ENCODE data around the gene ESPNL. TPM values are rescaled to one million over a fixed set of nuclear protein-coding genes. Genes with fewer than 3 reads are reported as not detected.
A peak's percentile ranks its signal among the peaks of the same experiment; 100 is the strongest.

The ESPNL gene
- total RNA-seq, 1 donor: 1.3 TPM

GRCh38 chr2:238127165-238128060 lies 27.3 kb downstream of the ESPNL start:
- peak; percentile 64 for DNase-seq (ENCODE audit: low read depth)
- TF ChIP-seq CTCF (IDR thresholded peaks at IDR 0.05; ENCODE audit: insufficient read depth, low read depth, low read length): peak; percentile 12
- peak overlapping the region; percentile 10 for H3K4me3 ChIP-seq (ENCODE audit: low read depth, low read length)

- TF ChIP-seq CTCF (IDR thresholded peaks at IDR 0.05; ENCODE audit: insufficient read depth, low read depth, low read length): no peak
- no peak for DNase-seq (ENCODE audit: low read depth)
- no peak overlapping the region for H3K4me3 ChIP-seq (ENCODE audit: low read depth, low read length)
Observed at GRCh38 chr2:238128061-238128440, 27.9 kb downstream of the ESPNL start.

GRCh38 chr2:238128534-238129001 lies 28.4 kb downstream of the ESPNL start:
- no peak for DNase-seq (ENCODE audit: low read depth)
- no peak for TF ChIP-seq CTCF (IDR thresholded peaks at IDR 0.05; ENCODE audit: insufficient read depth, low read depth, low read length)

GRCh38 chr2:238129166-238130010 lies 29.2 kb downstream of the ESPNL start:
- DNase-seq (ENCODE audit: low read depth): no peak
- TF ChIP-seq CTCF (IDR thresholded peaks at IDR 0.05; ENCODE audit: insufficient read depth, low read depth, low read length): no peak
- no peak overlapping the region for H3K4me3 ChIP-seq (ENCODE audit: low read depth, low read length)

More at GRCh38 chr2:238128534-238129001, 28.4 kb downstream of the ESPNL start:
- no peak overlapping the region for H3K4me3 ChIP-seq (ENCODE audit: low read depth, low read length)

- no peak for TF ChIP-seq CTCF (IDR thresholded peaks at IDR 0.05; ENCODE audit: insufficient read depth, low read depth, low read length)
- H3K4me3 ChIP-seq (ENCODE audit: low read depth, low read length): no peak overlapping the region
- DNase-seq (ENCODE audit: low read depth): no peak
Observed at GRCh38 chr2:238130111-238130695, 30.1 kb downstream of the ESPNL start.
